Stomach (tissue), 9 donors: ENCODE results near the gene CPAMD8. TPM values are rescaled to one million over a fixed set of nuclear protein-coding genes. Genes with fewer than 3 reads are reported as not detected.

ENCODE experiments used
- DNase-seq, 2 donors: peaks; one replicate each; pipeline versions ENCODE4 v3.0.0 to v3.0.0-alpha.2; 2013 to 2019
- H3K27ac ChIP-seq, 5 donors: fragments of 200-600 bp in 4 of 5; sonication (generic) in 4 of 5; one replicate each; pipeline ENCODE4 v1.5.1; 2013 to 2019; ENCODE audit warnings: mild to moderate bottlenecking in 1 of 5, moderate library complexity in 1 of 5
- H3K27me3 ChIP-seq, 3 donors: fragments of 200-600 bp; sonication (generic); one replicate each; pipeline ENCODE4 v1.5.1; 2017 to 2019; ENCODE audit warnings: mixed run types in 1 of 3
- H3K36me3 ChIP-seq, 4 donors: fragments of 200-600 bp; sonication (generic); 1 replicate in 3 of 4; 2 replicates in 1 of 4; pipeline ENCODE4 v1.5.1; 2016 to 2019
- H3K4me1 ChIP-seq, 4 donors: fragments of 200-600 bp; sonication (generic); one replicate each; pipeline ENCODE4 v1.5.1; 2016 to 2019
- H3K4me3 ChIP-seq, 4 donors: fragments of 200-600 bp; sonication (generic) in 3 of 4; one replicate each; pipeline ENCODE4 v1.5.1; 2016 to 2019; ENCODE audit warnings: mild to moderate bottlenecking in 1 of 4
- H3K9me3 ChIP-seq, 4 donors: fragments of 200-600 bp; sonication (generic); one replicate each; pipeline ENCODE4 v1.5.1; 2016 to 2019
- EP300 ChIP-seq: sonication (generic); formaldehyde crosslinking; IDR thresholded peaks from one replicate; pipeline ENCODE4 v1.6.1; 2017; ENCODE audit warnings: antibody characterized with exemption
- POLR2A ChIP-seq, 4 donors: fragments of 450-650 bp; IDR thresholded peaks; one replicate each; pipeline ENCODE4 v1.6.1; 2016; ENCODE audit warnings: antibody characterized with exemption in 4 of 4, control low read depth in 2 of 4, mild to moderate bottlenecking in 1 of 4, moderate library complexity in 1 of 4
- POLR2AphosphoS5 ChIP-seq, 3 donors: sonication (generic); formaldehyde crosslinking; IDR thresholded peaks; one replicate each; pipeline ENCODE4 v1.6.1; 2016; ENCODE audit warnings: antibody characterized with exemption in 3 of 3
- WGBS, 5 donors: extraction: QIAGEN DNeasy Blood & Tissue Kit in 3 of 5; methylation state at CpG; one replicate each; pipeline versions ENCODE4 v1.1.5 to v1.1.7; 2013 to 2018; 5-methylcytosine and 5-hydroxymethylcytosine counted together
- intact Hi-C: fragments of 100-400 bp; cut with DNase I; formaldehyde crosslinking; loops from one replicate; pipeline ENCODE4 v1.15.1; 2023; ENCODE audit warnings: low total_unique reads
- polyA plus RNA-seq, 3 donors: library from polyadenylated mRNA; stranded (reverse); fragments of 200-250 nt; gene quantifications; one replicate each; pipeline ENCODE4 v1.2.3, GENCODE V29; 2013
- total RNA-seq, 5 donors: library from RNA; depleted of rRNA; stranded (reverse); fragments of >200 nt; gene quantifications; one replicate each; pipeline versions ENCODE4 v1.1.0 to v1.2.3, GENCODE V29; 2014 to 2016
- TF ChIP-seq, protein P1 (sequence below), 7 experiments: fragments of 450-650 bp in 4 of 7; fragments of 200-600 bp in 3 of 7; sonication (generic) in 3 of 7; IDR thresholded peaks; one replicate each; pipeline ENCODE4 v1.5.1; 2016 to 2019; ENCODE audit warnings: antibody characterized with exemption in 7 of 7, control low read depth in 2 of 7, mild to moderate bottlenecking in 1 of 7
- donor health status: healthy with polysubstance abuse.
- donor health status: Bipolar disorder and iron deficiency.
- donor health status: healthy.

Gene CPAMD8
- total and polyA plus RNA-seq, 8 donors, result 0.43 to 221 (median 8.6) TPM

DNA sequence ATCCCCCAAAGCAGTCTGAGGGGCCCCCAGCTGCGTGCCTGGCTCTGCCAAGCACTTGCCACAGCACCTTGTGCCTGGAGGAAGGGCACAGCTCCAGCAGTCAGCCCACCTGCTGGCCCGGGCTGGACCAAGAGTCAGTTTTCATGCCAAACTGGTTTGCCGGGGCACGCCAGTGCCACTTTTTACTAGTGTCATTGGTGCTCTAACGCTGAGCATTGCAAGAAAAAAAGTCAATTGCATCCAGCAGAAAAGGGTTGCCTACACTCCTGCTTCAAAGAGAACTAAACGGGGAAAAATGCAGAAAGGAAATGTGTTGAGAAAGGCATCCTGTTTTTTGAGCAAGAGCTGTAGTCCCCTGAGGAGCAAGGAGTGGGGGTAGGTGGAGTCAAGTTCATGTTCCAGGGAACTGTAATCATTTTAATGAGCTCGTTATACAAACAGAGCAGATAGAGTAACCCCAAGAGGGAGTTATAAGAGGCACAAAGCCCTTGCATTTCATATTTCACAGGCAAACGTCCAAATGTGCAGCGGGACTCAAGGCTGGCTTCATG is 69.4 kb downstream of the CPAMD8 start:
- TF ChIP-seq, protein P1, sequence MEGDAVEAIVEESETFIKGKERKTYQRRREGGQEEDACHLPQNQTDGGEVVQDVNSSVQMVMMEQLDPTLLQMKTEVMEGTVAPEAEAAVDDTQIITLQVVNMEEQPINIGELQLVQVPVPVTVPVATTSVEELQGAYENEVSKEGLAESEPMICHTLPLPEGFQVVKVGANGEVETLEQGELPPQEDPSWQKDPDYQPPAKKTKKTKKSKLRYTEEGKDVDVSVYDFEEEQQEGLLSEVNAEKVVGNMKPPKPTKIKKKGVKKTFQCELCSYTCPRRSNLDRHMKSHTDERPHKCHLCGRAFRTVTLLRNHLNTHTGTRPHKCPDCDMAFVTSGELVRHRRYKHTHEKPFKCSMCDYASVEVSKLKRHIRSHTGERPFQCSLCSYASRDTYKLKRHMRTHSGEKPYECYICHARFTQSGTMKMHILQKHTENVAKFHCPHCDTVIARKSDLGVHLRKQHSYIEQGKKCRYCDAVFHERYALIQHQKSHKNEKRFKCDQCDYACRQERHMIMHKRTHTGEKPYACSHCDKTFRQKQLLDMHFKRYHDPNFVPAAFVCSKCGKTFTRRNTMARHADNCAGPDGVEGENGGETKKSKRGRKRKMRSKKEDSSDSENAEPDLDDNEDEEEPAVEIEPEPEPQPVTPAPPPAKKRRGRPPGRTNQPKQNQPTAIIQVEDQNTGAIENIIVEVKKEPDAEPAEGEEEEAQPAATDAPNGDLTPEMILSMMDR (IDR thresholded peaks at IDR 0.05), result no peak
- no peak for TF ChIP-seq POLR2AphosphoS5 (IDR thresholded peaks at IDR 0.05)
- TF ChIP-seq EP300, result no peak
- no peak for TF ChIP-seq POLR2A (IDR thresholded peaks at IDR 0.05)
- no peaks in the 10 kb centered on the region for H3K9me3 ChIP-seq
- H3K27me3 ChIP-seq, result peaks cover 0 to 11% (median 0%) of the 10 kb centered on the region in 3 donors
- no peaks in the 10 kb centered on the region for H3K36me3 ChIP-seq
- 18 to 30% (median 25%) methylated on average over 9 of the region's 9 CpGs for WGBS, 5 donors
- no peak overlapping the region for H3K27ac ChIP-seq
- DNase-seq, result peak in 1 of 2 donors; percentile 43
- H3K4me3 ChIP-seq, result no peak overlapping the region
- peaks cover 0 to 14% (median 7%) of the 10 kb centered on the region in 4 donors for H3K4me1 ChIP-seq
- intact Hi-C loops, result no loop called here

DNA sequence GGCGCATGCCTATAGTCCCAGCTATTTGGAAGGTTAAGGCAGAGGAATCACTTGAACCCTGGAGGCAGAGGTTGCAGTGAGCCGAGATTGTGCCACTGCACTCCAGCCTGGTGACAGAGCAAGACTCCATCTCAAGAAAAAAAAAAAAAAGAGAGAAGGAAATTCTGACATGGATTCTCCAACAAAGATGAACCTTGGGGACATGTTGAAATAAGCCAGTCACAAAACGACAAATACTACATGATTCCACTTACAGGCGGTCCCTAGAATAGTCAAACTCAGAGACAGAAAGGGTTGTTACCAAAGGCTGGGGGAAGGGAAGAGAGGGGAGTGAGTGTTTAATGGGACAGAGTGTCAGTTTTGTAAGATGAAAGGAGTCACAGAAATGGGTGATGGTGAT is 71.4 kb downstream of the CPAMD8 start:
- H3K9me3 ChIP-seq, result no peaks in the 10 kb centered on the region
- intact Hi-C loops, result no loop called here
- peaks cover 0 to 10% (median 7%) of the 10 kb centered on the region in 4 donors for H3K4me1 ChIP-seq
- DNase-seq, result no peak
- peaks cover 0 to 11% (median 0%) of the 10 kb centered on the region in 3 donors for H3K27me3 ChIP-seq
- no peak overlapping the region for H3K27ac ChIP-seq
- WGBS, 5 donors, result 79 to 89% (median 86%) methylated on average over 4 of the region's 4 CpGs
- H3K4me3 ChIP-seq, result no peak overlapping the region
- H3K36me3 ChIP-seq, result no peaks in the 10 kb centered on the region
- TF ChIP-seq POLR2A (IDR thresholded peaks at IDR 0.05), result no peak
- no peak for TF ChIP-seq EP300
- no peak for TF ChIP-seq POLR2AphosphoS5 (IDR thresholded peaks at IDR 0.05)
- TF ChIP-seq, protein P1 (IDR thresholded peaks at IDR 0.05), result no peak

DNA sequence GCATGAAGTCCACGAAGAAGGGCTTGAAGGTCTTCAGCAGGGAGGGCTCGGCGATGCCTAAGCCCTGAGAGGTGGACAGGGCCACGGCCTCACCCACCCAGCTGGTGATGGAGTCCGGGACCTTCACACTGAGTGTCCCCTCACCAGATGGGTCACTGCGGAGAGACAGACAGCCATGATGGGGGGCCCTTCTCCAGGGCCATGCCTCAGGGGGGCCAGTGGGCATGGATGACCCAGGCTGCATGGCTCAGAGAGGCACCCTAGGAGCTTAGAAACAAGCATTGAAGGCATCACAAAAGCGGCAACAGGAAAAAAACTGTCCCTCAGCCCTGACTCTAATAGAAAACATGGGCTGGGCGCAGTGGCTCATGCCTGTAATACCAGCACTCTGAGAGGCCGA is 74.6 kb downstream of the CPAMD8 start:
- no peaks in the 10 kb centered on the region for H3K36me3 ChIP-seq
- intact Hi-C loops, result no loop called here
- WGBS, 5 donors, result 92 to 96% (median 93%) methylated on average over 3 to 9 of the region's 9 CpGs
- H3K4me3 ChIP-seq, result no peak overlapping the region
- TF ChIP-seq, protein P1 (IDR thresholded peaks at IDR 0.05), result no peak
- peaks cover 0 to 4% (median 3%) of the 10 kb centered on the region in 4 donors for H3K4me1 ChIP-seq
- no peak overlapping the region for H3K27ac ChIP-seq
- DNase-seq, result no peak
- peaks cover 0 to 11% (median 0%) of the 10 kb centered on the region in 3 donors for H3K27me3 ChIP-seq
- no peaks in the 10 kb centered on the region for H3K9me3 ChIP-seq

DNA sequence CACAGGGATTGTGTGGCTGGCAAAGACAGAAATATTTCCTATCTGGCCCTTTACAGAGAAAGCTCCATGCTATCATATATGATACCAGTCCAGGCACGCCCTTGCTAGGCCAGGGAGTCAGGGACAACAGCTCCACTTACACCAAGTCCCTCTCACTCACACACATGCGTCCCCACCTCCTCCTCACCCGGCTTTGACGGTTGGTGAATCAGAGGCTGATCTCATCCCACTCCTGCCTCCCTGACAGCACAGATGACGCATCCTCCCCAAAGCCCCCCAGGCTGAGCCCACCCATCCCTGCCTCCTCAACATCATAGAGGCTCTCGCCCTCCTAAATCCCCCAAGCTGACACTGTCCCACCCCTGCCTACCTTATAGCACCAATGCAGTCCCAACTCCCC is 75.1 kb downstream of the CPAMD8 start:
- Histone ChIP-seq H3K27me3 (peaks cover 0 to 11% (median 0%) of the 10 kb centered on the region in 3 donors), H3K27ac (no peak overlapping the region), H3K36me3 (no peaks in the 10 kb centered on the region), H3K4me3 (no peak overlapping the region), H3K9me3 (no peaks in the 10 kb centered on the region), H3K4me1 (no peaks in the 10 kb centered on the region)
- TF ChIP-seq POLR2A (IDR thresholded peaks at IDR 0.05) (no peak), EP300 (no peak), POLR2AphosphoS5 (IDR thresholded peaks at IDR 0.05) (no peak)
- TF ChIP-seq, protein P1 (IDR thresholded peaks at IDR 0.05), result no peak
- peak in 1 of 2 donors; percentile 26 for DNase-seq
- intact Hi-C loops, result no loop called here
- 54 to 82% (median 62%) methylated on average over 6 of the region's 6 CpGs for WGBS, 5 donors
